Motor neuron (in vitro differentiated cells): ENCODE measurements around the gene SELENOT. TPM values are rescaled to one million over a fixed set of nuclear protein-coding genes. Genes with fewer than 3 reads are reported as not detected.

Source experiments
- ATAC-seq, 8 experiments: fragments of 200-7000 bp; cut with Tn5 transposase; replicated peaks in 6 of 8; 2 replicates each; pipeline ENCODE4 v1.8.0; 2021; ENCODE audit warnings: mild to moderate bottlenecking in 8 of 8, moderate library complexity in 8 of 8
- H3K27ac ChIP-seq, 2 donors: fragments of 250-450 bp; sonication (Bioruptor Pico); 2 replicates each; pipeline ENCODE4 v1.9.0; 2021; ENCODE audit warnings: antibody characterized with exemption in 2 of 2, mild to moderate bottlenecking in 2 of 2, moderate library complexity in 1 of 2
- H3K4me1 ChIP-seq, 2 donors: fragments of 250-450 bp; sonication (Bioruptor Pico); replicated peaks in 1 of 2; 2 replicates each; pipeline ENCODE4 v1.6.1; 2021; ENCODE audit warnings: antibody characterized with exemption in 2 of 2, mild to moderate bottlenecking in 2 of 2, moderate library complexity in 1 of 2
- H3K4me3 ChIP-seq, 5 donors: fragments of 250-450 bp; sonication (Bioruptor Pico); 2 replicates each; pipeline ENCODE4 v1.9.0; 2021; ENCODE audit warnings: antibody characterized with exemption in 5 of 5, mild to moderate bottlenecking in 5 of 5, moderate library complexity in 4 of 5
- WGBS, 10 experiments: fragments of 450-650 bp; shearing (Covaris generic); methylation state at CpG; one replicate each; pipeline ENCODE4 v1.0.0; 2022; 5-methylcytosine and 5-hydroxymethylcytosine counted together
- in situ Hi-C, 9 experiments: fragments of 400-800 bp; cut with MboI; loops; one replicate each; pipeline ENCODE4 v1.15.0; 2021; ENCODE audit warnings: low sequenced_read_pairs in 9 of 9, low pct_unique_long_range_greater_than_20kb in 2 of 9; ENCODE audit not compliant: unreplicated experiment in 9 of 9
- total RNA-seq, 8 experiments: library from RNA; unstranded; fragments of 300-600 nt; gene quantifications; 2 replicates each; pipeline versions ENCODE4 v1.2.3 to v1.2.4, GENCODE V29; 2022

The SELENOT gene
- total RNA-seq, 8 experiments from 2014 or later, result 36.5 to 113 (median 49.9) TPM

DNA sequence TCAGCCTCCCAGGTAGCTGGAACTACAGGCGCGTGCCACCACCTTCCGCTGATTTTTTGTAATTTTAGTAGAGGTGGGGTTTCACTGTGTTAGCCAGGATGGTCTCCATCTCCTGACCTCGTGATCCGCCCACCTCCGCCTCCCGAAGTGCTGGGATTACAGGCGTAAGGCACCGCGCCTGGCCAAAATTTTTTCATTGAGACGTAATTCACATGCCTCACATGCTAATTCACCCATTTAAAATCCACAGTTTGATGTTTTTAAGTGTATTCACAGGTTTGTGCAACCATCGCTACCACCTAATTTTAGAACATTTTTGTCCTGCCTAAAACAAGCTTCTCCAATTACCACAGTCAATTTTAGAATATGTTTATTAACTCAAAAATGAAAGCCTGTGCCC is 37.1 kb downstream of the SELENOT start:
- no peak overlapping the region for H3K27ac ChIP-seq
- in situ Hi-C loops, result no loop called here
- H3K4me3 ChIP-seq, result no peak overlapping the region
- no peaks in the 10 kb centered on the region for H3K4me1 ChIP-seq
- 60 to 100% (median 90%) methylated on average over 1 to 10 of the region's 12 CpGs; no CpG with 5 or more reads in 2 of the 10 experiments for WGBS, 10 experiments
- ATAC-seq, result no peak

DNA sequence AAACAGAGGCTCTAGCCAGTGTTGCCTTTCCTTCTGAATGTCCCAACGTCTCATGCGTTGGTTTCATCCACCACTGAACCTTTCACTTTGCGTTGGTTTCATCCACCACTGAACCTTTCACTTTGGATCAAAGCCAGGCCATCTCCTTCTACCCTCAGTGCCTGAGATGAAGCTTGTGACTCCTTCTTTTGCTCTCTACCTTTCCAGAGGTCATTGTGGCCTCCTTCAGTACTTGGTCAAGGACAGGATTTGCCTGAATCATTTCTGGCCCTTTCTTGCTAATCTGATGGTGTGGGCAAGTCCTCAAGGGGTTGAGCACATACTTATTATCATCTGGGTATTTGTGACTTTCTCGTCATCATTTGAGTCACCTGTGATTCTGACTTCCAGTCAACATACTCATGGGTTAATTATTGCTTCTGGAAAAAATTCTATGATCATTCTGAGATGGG is 50.0 kb downstream of the SELENOT start:
- no peak for ATAC-seq
- WGBS, 10 experiments, result 57 to 100% (median 83%) methylated on average over 1 to 4 of the region's 4 CpGs
- Histone ChIP-seq H3K27ac (no peak overlapping the region), H3K4me3 (no peak overlapping the region), H3K4me1 (no peaks in the 10 kb centered on the region)
- in situ Hi-C loops, result no loop called here

DNA sequence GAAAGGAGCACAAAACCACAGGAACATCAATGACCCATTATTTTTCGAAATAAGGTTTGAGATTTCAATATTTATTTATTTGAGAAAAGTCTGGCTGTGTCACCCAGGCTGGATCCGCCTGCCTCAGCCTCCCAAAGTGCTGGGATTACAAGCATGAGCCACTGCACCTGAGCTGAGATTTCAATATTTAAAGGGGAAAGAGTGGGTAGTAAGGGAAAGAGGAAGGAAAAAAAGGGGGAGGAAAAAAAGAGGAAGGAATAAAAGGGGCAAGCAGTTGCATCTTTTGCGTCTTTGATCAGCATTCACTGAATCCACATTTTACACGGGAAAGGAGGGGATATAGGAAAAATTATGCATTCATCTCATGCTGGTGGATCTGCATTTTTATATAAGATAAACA is 53.2 kb downstream of the SELENOT start:
- whole genome bisulfite sequencing, 10 experiments, result 43 to 91% (median 72%) methylated on average over 2 to 4 of the region's 4 CpGs
- in situ Hi-C loops, result no loop called here
- H3K27ac ChIP-seq, result no peak overlapping the region
- H3K4me3 ChIP-seq, result no peak overlapping the region
- no peaks in the 10 kb centered on the region for H3K4me1 ChIP-seq
- no peak for ATAC-seq

- no peak for ATAC-seq
- 42 to 83% (median 71%) methylated on average over 3 to 7 of the region's 7 CpGs for WGBS, 10 experiments
- Histone ChIP-seq H3K27ac (no peak overlapping the region), H3K4me3 (no peak overlapping the region), H3K4me1 (no peaks in the 10 kb centered on the region)
- in situ Hi-C loops, result no loop called here
Observed at GRCh38 chr3:150662410-150663200, 59.5 kb downstream of the SELENOT start.

- Histone ChIP-seq H3K27ac (no peak overlapping the region), H3K4me3 (no peak overlapping the region), H3K4me1 (no peaks in the 10 kb centered on the region)
- in situ Hi-C loops, result no loop called here
- WGBS, 10 experiments, result 67 to 100% (median 90%) methylated on average over 1 to 7 of the region's 8 CpGs; no CpG with 5 or more reads in 2 of the 10 experiments
- no peak for ATAC-seq
Observed at GRCh38 chr3:150663461-150663860, 60.3 kb downstream of the SELENOT start.

DNA sequence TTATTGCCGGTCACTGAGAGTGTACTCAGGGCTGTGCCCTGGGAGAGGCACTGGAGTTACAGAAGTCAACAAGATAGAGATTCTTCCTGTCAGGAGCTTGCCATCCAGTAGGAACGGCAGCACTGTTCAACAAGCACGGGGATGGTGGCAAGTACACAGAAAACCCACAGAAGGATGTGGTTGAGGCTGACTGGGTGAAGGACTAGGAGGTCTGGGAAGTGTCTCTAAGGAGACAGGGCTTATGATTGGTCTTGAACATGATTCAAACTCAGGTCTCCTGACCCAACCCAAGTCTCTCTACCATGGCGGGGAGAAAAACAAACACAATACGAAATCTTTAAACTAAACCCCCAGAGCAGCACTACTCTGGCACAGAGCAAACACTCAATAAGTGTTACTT is 63.0 kb downstream of the SELENOT start:
- 60 to 96% (median 80%) methylated on average over 2 to 5 of the region's 5 CpGs; no CpG with 5 or more reads in 3 of the 10 experiments for WGBS, 10 experiments
- in situ Hi-C loops, result no loop called here
- ATAC-seq, result no peak
- Histone ChIP-seq H3K4me1 (no peaks in the 10 kb centered on the region), H3K27ac (no peak overlapping the region), H3K4me3 (no peak overlapping the region)

GRCh38 chr3:150673966-150674365 is 70.8 kb downstream of the SELENOT start:
- 0 to 100% (median 75%) methylated on average over 2 to 3 of the region's 3 CpGs for WGBS, 10 experiments
- no peaks in the 10 kb centered on the region for H3K4me1 ChIP-seq
- in situ Hi-C loops, result no loop called here
- no peak overlapping the region for H3K4me3 ChIP-seq
- no peak for ATAC-seq
- H3K27ac ChIP-seq, result no peak overlapping the region

- H3K4me3 ChIP-seq, result no peak overlapping the region
- no peak overlapping the region for H3K27ac ChIP-seq
- ATAC-seq, result no peak
- no peaks in the 10 kb centered on the region for H3K4me1 ChIP-seq
- in situ Hi-C loops, result no loop called here
Observed at GRCh38 chr3:150675587-150675986, 72.5 kb downstream of the SELENOT start.

Other genes with a start within 250 kb of the SELENOT start
- gene TSC22D2, start 195.0 kb upstream of the SELENOT start, total RNA-seq, result 10 to 100 TPM; 10.1 to 33.8 (median 19.1) TPM
- 100 to 1,000 TPM in 1 of 8 experiments, 10 to 100 TPM in 7; 61.9 to 109 (median 85.0) TPM for gene SERP1, start 56.8 kb upstream of the SELENOT start, total RNA-seq
- 100 to 1,000 TPM in 4 of 8 experiments, 10 to 100 TPM in 4; 61.7 to 128 (median 97.5) TPM for gene EIF2A, start 56.5 kb upstream of the SELENOT start, total RNA-seq
- under 1 TPM in 6 of 8 experiments, not detected in 2; 0.20 to 0.43 (median 0.23) TPM for gene ERICH6, start 100.6 kb downstream of the SELENOT start, total RNA-seq
- gene SIAH2, start 159.8 kb downstream of the SELENOT start, total RNA-seq, result 10 to 100 TPM in 6 of 8 experiments, 1 to 10 TPM in 2; 7.1 to 29.4 (median 17.0) TPM